GM21717 (cell line): ENCODE results near the gene FAM110C.
"Not testable (repeated sequence)": the region's sequence is repeated elsewhere in the genome, so short reads cannot be mapped to it uniquely, and the experiment has no call there.

ENCODE experiments used
- ATAC-seq: cut with Tn5 transposase; IDR thresholded peaks from one replicate; pipeline ENCODE4 v1.9.1; 2021; ENCODE audit warnings: mild to moderate bottlenecking, moderate library complexity; ENCODE audit not compliant: unreplicated experiment

The FAM110C gene

GRCh38 chr2:44748-45341, 1.5 kb downstream of the FAM110C start:
- no peak for ATAC-seq

DNA sequence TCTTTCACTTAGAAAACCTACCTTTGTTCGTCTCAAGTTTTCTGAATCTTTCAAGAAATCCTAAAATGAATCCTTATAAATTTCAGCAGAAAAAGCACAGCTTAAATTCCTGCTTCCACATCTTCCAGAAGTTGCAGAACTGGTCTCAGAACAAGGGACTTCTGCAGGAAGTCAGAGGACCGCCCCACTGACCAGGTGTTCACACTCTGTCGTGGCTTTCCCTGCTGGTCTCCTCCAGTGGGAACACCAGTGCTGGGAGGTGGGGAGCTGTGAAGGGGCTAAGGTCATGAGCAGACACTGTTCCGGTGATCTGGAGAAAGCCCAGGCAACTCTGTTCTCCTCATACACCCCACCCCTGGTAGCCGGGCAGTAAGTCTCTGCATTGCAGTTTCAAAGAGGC, 3.5 kb downstream of the FAM110C start:
- ATAC-seq, result no peak

GRCh38 chr2:40465-40864, 5.8 kb downstream of the FAM110C start:
- ATAC-seq, result no peak

- ATAC-seq, result no peak
Observed at GRCh38 chr2:38155-38554, 8.2 kb downstream of the FAM110C start.

DNA sequence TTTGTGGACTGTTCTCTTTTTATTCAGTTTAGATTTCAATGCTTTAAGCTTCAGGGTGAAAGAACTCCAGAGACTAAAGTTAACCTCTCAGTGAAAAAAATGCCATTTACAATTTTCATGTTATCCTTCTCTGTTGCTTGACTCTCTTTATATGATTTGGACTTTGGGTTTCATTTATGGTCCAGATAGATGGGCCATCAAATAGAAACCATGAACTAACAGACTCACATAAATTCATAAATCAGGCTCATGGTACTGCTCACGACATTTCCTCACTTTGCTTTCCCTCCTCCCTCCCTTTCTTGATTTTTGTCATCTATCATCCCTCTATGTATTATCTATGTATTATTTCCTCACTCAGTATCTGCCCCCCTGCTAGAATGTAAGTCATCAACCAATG, 10.0 kb downstream of the FAM110C start:
- no peak for ATAC-seq

- ATAC-seq, result no peak
Observed at GRCh38 chr2:35852-36251, 10.5 kb downstream of the FAM110C start.

- ATAC-seq, result no peak
Observed at GRCh38 chr2:33620-34019, 12.7 kb downstream of the FAM110C start.

GRCh38 chr2:32068-32467, 14.2 kb downstream of the FAM110C start:
- ATAC-seq, result no peak

GRCh38 chr2:29253-29652, 17.1 kb downstream of the FAM110C start:
- ATAC-seq, result no peak

GRCh38 chr2:28406-28975, 17.8 kb downstream of the FAM110C start:
- no peak for ATAC-seq

- ATAC-seq, result no peak
Observed at GRCh38 chr2:26891-27290, 19.4 kb downstream of the FAM110C start.

- ATAC-seq, result no peak
Observed at GRCh38 chr2:25543-25942, 20.8 kb downstream of the FAM110C start.

GRCh38 chr2:24591-24990, 21.7 kb downstream of the FAM110C start:
- not testable (repeated sequence) for ATAC-seq

- ATAC-seq, result peak; percentile 81
Observed at GRCh38 chr2:24107-24506, 22.2 kb downstream of the FAM110C start.

GRCh38 chr2:23283-23682, 23.0 kb downstream of the FAM110C start:
- no peak for ATAC-seq

DNA sequence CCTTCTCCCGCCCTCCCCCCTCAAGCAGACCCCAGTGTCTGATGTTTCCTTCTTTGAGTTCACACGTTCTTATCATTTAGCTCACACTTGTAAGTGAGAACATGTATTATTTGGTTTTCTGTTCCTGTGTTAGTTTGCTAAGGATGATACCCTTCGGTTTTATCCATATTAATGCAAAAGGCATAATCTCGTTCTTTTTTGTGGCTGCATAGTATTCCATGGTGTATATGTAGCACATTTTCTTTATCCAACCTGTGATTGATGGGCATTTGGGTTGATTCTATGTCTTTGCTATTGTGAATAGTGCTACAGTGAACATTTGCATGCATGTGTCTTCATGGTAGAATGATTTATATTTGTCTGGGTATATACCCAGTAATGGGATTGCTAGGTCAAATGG, 24.1 kb downstream of the FAM110C start:
- not testable (repeated sequence) for ATAC-seq

DNA sequence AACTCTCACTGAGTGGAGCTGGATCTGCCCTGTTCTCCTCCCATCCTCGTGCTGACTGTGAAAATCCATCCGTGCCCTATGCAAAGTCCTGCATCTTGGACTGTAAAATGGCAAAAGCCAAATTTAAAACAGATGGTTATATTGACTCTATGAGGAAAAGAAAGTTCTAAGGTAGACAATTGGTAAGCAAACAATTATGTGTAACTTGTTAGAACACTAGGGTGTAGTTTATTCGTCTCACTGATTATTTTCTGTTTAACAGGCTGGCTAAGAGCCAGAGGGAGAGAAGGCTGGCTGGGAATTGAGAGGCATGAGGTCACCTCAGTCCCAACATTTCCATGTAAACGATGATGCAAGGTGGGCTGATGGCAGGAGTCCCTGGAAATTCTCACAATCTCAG, 26.0 kb downstream of the FAM110C start:
- ATAC-seq, result not testable (repeated sequence)

- ATAC-seq, result no peak
Observed at GRCh38 chr2:19505-19904, 26.8 kb downstream of the FAM110C start.

DNA sequence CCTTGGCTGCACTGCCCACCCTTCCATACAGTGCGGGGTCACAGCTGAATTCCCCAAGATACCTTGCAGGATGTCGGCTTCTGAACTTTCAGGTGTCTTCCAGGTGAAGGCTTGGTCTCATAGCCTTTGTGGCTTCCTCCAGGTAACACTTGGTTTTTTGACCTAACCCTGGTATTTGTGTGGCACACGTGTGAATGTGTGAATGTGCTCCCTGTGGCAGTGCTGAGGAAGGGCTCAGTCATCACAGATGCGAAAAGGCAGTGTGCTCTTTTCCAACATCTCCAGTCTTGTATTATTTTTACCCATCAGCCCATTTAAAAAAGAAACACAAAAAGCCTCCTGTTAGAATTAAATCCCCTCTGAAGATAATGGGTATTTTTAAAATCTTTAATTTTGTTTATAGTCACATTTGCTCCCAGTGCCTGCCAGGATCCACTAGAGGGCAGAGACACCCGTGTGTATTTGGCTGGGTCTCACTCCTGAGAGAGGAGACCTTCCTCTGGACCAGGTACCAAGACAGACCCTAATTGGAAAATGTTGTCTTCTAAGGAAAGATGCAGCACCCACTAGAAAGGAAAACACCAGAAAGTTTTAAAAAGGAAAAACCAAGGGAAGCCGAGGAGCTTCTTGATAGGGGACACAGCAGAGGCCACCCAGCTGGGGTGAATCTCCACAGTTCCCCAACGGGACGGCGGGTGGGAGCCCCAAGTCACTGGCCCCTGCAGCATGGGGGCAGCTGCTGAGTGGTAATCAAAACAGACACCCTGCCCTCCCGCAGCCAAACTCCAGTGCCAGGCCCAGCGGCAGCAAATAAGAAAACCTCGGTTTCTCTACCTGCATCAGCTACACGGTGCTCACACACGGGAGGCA, 27.7 kb downstream of the FAM110C start:
- ATAC-seq, result no peak

DNA sequence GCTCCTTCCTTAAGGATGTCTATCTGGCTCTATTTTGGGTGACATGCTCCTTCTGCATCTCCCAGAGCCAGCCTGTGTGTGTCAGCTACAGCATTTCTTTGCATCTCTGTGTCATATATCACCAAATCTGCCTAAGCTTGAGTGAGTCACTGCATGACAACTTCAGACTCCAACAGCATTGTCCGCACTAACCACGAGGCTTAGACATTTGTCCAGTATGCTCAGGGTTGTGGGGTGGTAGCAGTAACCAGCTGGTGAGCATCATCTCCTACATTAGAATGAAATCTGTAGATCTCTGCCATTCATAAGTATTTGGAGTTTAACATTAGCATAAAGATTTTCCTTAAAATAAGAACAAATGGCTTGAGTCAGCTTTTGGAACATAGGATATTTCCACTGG, 30.4 kb downstream of the FAM110C start:
- ATAC-seq, result not testable (repeated sequence)

GRCh38 chr2:11248-11941, 34.9 kb downstream of the FAM110C start:
- ATAC-seq, result no peak
